NCI-H1417 (cell line): Measurements from ENCODE around the gene PCDHAC1.
A peak's percentile ranks its signal among the peaks of the same experiment; 100 is the strongest.
"Not testable (repeated sequence)": the region's sequence is repeated elsewhere in the genome, so short reads cannot be mapped to it uniquely, and the experiment has no call there.

Experiments
- DNase-seq, 3 experiments: peaks; one replicate each; lab custom pipeline; 2025; lab: John Stamatoyannopoulos, UW

Gene PCDHAC1

GRCh38 chr5:140925806-140926442 lies at the start of gene PCDHAC1:
Gene PCDHAC1 (plus strand): TSS chr5:140926299. CDS start chr5:140926893, 594 bp downstream.
- peak; percentile 51 to 88 (median 87) for DNase-seq

- not testable (repeated sequence) for DNase-seq
These were observed 49.4 kb upstream of the PCDHAC1 start for GRCh38 chr5:140876541-140877261.

GRCh38 chr5:140877262-140877581 lies 48.9 kb upstream of the PCDHAC1 start:
- DNase-seq: no peak

GRCh38 chr5:140881889-140882590 lies 44.1 kb upstream of the PCDHAC1 start, which contains the start of gene PCDHA13:
Gene PCDHA13 (plus strand): TSS chr5:140882124. CDS start chr5:140882269, 145 bp downstream.
- DNase-seq: no peak

- DNase-seq: peak in 1 of 3 experiments; percentile 0
These were observed 43.6 kb upstream of the PCDHAC1 start for GRCh38 chr5:140882591-140882899.

- DNase-seq: no peak
These were observed 42.7 kb upstream of the PCDHAC1 start for GRCh38 chr5:140883373-140883772.

GRCh38 chr5:140883927-140884697 lies 42.0 kb upstream of the PCDHAC1 start:
- no peak for DNase-seq

- no peak for DNase-seq
These were observed 9.8 kb upstream of the PCDHAC1 start for GRCh38 chr5:140916325-140916724.

- no peak for DNase-seq
These were observed 2.5 kb upstream of the PCDHAC1 start for GRCh38 chr5:140923601-140924000.

GRCh38 chr5:140926443-140927227 lies 536 bp downstream of the PCDHAC1 start:
- DNase-seq: peak; percentile 81 to 89 (median 87)

- no peak for DNase-seq
These were observed 1.1 kb downstream of the PCDHAC1 start for GRCh38 chr5:140927228-140927573.

GRCh38 chr5:140934964-140935606 lies 9.0 kb downstream of the PCDHAC1 start:
- no peak for DNase-seq

- no peak for DNase-seq
These were observed 20.5 kb downstream of the PCDHAC1 start for GRCh38 chr5:140946578-140946977.

- DNase-seq: no peak
These were observed 25.5 kb downstream of the PCDHAC1 start for GRCh38 chr5:140951636-140952035.

GRCh38 chr5:140953234-140953633 lies 27.1 kb downstream of the PCDHAC1 start:
- DNase-seq: no peak

- no peak for DNase-seq
These were observed 36.1 kb downstream of the PCDHAC1 start for GRCh38 chr5:140962190-140962589.

- no peak for DNase-seq
These were observed 38.3 kb downstream of the PCDHAC1 start for GRCh38 chr5:140964356-140964755.

GRCh38 chr5:140965905-140966292 lies 39.8 kb downstream of the PCDHAC1 start:
- DNase-seq: peak in 1 of 3 experiments; percentile 74

- DNase-seq: peak; percentile 58 to 80 (median 73)
These were observed 40.5 kb downstream of the PCDHAC1 start, which contains the start of gene PCDHAC2 for GRCh38 chr5:140966293-140967225. Gene PCDHAC2 (plus strand): TSS chr5:140966476. CDS start chr5:140966767, 291 bp downstream.
